GM18909 (cell line): ENCODE data around the gene FAM151A.

ENCODE experiments used
- ATAC-seq: cut with Tn5 transposase; IDR thresholded peaks from one replicate; pipeline ENCODE4 v1.9.1; 2021; ENCODE audit warnings: mild to moderate bottlenecking; ENCODE audit not compliant: unreplicated experiment, poor library complexity

Gene FAM151A

GRCh38 chr1:54583307-54583686 lies 40.0 kb downstream of the FAM151A start:
- ATAC-seq, result no peak

GRCh38 chr1:54582566-54583306 lies 40.6 kb downstream of the FAM151A start:
- no peak for ATAC-seq

- no peak for ATAC-seq
These were observed 41.7 kb downstream of the FAM151A start for GRCh38 chr1:54581621-54582035.

- no peak for ATAC-seq
These were observed 42.3 kb downstream of the FAM151A start for GRCh38 chr1:54580856-54581550.

- no peak for ATAC-seq
These were observed 44.0 kb downstream of the FAM151A start for GRCh38 chr1:54579337-54579781.

- ATAC-seq, result no peak
These were observed 45.7 kb downstream of the FAM151A start for GRCh38 chr1:54577612-54578011.

- ATAC-seq, result no peak
These were observed 47.6 kb downstream of the FAM151A start for GRCh38 chr1:54575605-54576290.

GRCh38 chr1:54575161-54575560 lies 48.2 kb downstream of the FAM151A start:
- no peak for ATAC-seq

- ATAC-seq, result no peak
These were observed 49.1 kb downstream of the FAM151A start for GRCh38 chr1:54574158-54574778.

GRCh38 chr1:54572542-54572850 lies 50.8 kb downstream of the FAM151A start:
- no peak for ATAC-seq

- ATAC-seq, result no peak
These were observed 51.4 kb downstream of the FAM151A start for GRCh38 chr1:54571803-54572541.

- no peak for ATAC-seq
These were observed 52.0 kb downstream of the FAM151A start for GRCh38 chr1:54571326-54571725.

GRCh38 chr1:54570161-54570560 lies 53.2 kb downstream of the FAM151A start:
- no peak for ATAC-seq

GRCh38 chr1:54569339-54569738 lies 54.0 kb downstream of the FAM151A start:
- ATAC-seq, result no peak

- no peak for ATAC-seq
These were observed 55.4 kb downstream of the FAM151A start for GRCh38 chr1:54567961-54568360.

- no peak for ATAC-seq
These were observed 56.7 kb downstream of the FAM151A start for GRCh38 chr1:54566438-54567141.

GRCh38 chr1:54565113-54565501 lies 58.2 kb downstream of the FAM151A start:
- no peak for ATAC-seq

- no peak for ATAC-seq
These were observed 58.8 kb downstream of the FAM151A start for GRCh38 chr1:54564312-54565112.

- ATAC-seq, result no peak
These were observed 63.5 kb downstream of the FAM151A start for GRCh38 chr1:54559771-54560231.
